ENCODE measurements around the gene PCDHGB5. TPM values are rescaled to one million over a fixed set of nuclear protein-coding genes. Genes with fewer than 3 reads are reported as not detected.
"Not testable (repeated sequence)": the region's sequence is repeated elsewhere in the genome, so short reads cannot be mapped to it uniquely, and the experiment has no call there.

The PCDHGB5 gene
- polyA plus RNA-seq, 3 donors = 8.6 to 11.5 (median 10.8) TPM

DNA sequence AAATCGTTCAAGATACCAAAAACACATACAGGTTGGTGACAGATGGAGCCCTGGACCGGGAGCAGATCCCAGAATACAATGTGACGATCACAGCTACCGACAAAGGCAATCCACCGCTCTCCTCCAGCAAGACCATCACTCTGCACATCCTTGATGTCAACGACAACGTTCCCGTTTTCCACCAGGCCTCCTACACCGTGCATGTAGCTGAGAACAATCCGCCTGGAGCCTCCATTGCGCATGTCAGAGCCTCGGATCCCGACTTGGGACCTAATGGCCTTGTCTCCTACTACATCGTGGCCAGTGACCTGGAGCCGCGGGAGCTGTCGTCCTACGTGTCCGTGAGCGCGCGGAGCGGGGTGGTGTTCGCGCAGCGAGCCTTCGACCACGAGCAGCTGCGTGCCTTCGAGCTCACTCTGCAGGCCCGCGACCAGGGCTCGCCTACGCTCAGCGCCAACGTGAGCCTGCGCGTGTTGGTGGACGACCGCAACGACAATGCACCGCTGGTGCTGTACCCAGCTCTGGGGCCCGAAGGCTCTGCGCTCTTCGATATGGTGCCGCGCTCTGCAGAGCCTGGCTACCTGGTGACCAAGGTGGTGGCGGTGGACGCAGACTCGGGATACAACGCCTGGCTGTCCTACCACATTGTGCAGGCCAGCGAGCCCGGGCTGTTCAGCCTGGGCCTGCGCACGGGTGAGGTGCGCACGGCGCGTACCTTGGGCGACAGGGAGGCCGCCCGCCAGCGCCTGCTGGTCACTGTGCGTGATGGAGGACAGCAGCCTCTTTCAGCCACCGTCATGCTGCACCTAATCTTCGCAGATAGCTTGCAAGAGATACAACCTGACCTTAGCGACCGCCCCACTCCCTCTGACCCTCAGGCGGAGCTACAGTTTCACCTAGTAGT is 25.9 kb upstream of the PCDHGB5 start:
- no peak for DNase-seq (ENCODE audit: extremely low read depth in 1 of 11, low read depth in 9 of 11, low spot score in 4 of 11)

GRCh38 chr5:141373673-141374317 is 24.0 kb upstream of the PCDHGB5 start, which contains the start of gene PCDHGA6:
PCDHGA6 (plus strand) TSS chr5:141373891; CDS start chr5:141374084, 193 bp downstream.
- no peak for DNase-seq (ENCODE audit: extremely low read depth in 1 of 11, low read depth in 9 of 11, low spot score in 4 of 11)

GRCh38 chr5:141374627-141375026 is 23.1 kb upstream of the PCDHGB5 start:
- no peak for DNase-seq (ENCODE audit: extremely low read depth in 1 of 11, low read depth in 9 of 11, low spot score in 4 of 11)

GRCh38 chr5:141375444-141376155 is 22.1 kb upstream of the PCDHGB5 start:
- not testable (repeated sequence) for DNase-seq (ENCODE audit: extremely low read depth in 1 of 11, low read depth in 9 of 11, low spot score in 4 of 11)

GRCh38 chr5:141382469-141383294 is 15.1 kb upstream of the PCDHGB5 start, which contains the start of gene PCDHGA7:
PCDHGA7 (plus strand) TSS chr5:141382742; CDS start chr5:141382900, 158 bp downstream.
- no peak for DNase-seq (ENCODE audit: extremely low read depth in 1 of 11, low read depth in 9 of 11, low spot score in 4 of 11)

DNA sequence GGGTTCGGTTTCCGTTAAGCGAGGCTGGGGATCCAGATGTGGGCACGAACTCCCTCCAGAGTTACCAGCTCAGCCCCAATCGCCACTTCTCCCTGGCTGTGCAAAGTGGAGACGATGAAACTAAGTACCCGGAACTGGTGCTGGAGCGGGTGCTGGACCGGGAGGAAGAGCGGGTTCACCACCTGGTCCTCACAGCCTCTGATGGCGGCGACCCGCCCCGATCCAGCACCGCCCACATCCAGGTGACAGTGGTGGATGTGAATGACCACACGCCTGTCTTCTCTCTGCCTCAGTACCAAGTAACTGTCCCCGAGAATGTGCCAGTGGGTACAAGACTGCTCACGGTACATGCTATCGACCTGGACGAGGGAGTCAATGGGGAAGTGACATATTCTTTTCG is 14.4 kb upstream of the PCDHGB5 start:
- no peak for DNase-seq (ENCODE audit: extremely low read depth in 1 of 11, low read depth in 9 of 11, low spot score in 4 of 11)

GRCh38 chr5:141384471-141385267 is 13.1 kb upstream of the PCDHGB5 start:
- DNase-seq (ENCODE audit: extremely low read depth in 1 of 11, low read depth in 9 of 11, low spot score in 4 of 11) = no peak

- not testable (repeated sequence) for DNase-seq (ENCODE audit: extremely low read depth in 1 of 11, low read depth in 9 of 11, low spot score in 4 of 11)
Measured at GRCh38 chr5:141387557-141388311, 10.0 kb upstream of the PCDHGB5 start, which contains the start of gene PCDHGB4. PCDHGB4 (plus strand) TSS chr5:141387698; CDS start chr5:141387885, 187 bp downstream.

DNA sequence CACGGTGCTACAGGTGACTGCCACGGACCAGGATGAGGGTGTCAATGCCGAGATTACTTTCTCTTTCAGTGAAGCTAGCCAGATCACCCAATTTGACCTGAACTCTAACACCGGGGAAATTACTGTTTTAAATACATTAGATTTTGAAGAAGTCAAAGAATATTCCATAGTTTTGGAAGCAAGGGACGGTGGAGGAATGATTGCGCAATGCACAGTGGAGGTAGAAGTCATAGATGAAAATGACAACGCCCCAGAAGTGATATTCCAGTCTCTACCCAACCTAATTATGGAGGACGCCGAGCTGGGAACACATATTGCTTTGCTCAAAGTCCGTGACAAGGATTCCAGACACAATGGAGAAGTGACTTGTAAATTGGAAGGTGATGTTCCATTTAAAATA is 9.1 kb upstream of the PCDHGB5 start:
- DNase-seq (ENCODE audit: extremely low read depth in 1 of 11, low read depth in 9 of 11, low spot score in 4 of 11) = no peak

- DNase-seq (ENCODE audit: extremely low read depth in 1 of 11, low read depth in 9 of 11, low spot score in 4 of 11) = no peak
Measured at GRCh38 chr5:141389153-141390042, 8.3 kb upstream of the PCDHGB5 start.

GRCh38 chr5:141392429-141393198 is 5.1 kb upstream of the PCDHGB5 start, which contains the start of gene PCDHGA8:
PCDHGA8 (plus strand) TSS chr5:141392633; CDS start chr5:141392814, 181 bp downstream.
- no peak for DNase-seq (ENCODE audit: extremely low read depth in 1 of 11, low read depth in 9 of 11, low spot score in 4 of 11)

GRCh38 chr5:141393267-141393666 is 4.5 kb upstream of the PCDHGB5 start:
- DNase-seq (ENCODE audit: extremely low read depth in 1 of 11, low read depth in 9 of 11, low spot score in 4 of 11) = no peak

- DNase-seq (ENCODE audit: extremely low read depth in 1 of 11, low read depth in 9 of 11, low spot score in 4 of 11) = not testable (repeated sequence)
Measured at GRCh38 chr5:141394401-141395187, 3.2 kb upstream of the PCDHGB5 start.

DNA sequence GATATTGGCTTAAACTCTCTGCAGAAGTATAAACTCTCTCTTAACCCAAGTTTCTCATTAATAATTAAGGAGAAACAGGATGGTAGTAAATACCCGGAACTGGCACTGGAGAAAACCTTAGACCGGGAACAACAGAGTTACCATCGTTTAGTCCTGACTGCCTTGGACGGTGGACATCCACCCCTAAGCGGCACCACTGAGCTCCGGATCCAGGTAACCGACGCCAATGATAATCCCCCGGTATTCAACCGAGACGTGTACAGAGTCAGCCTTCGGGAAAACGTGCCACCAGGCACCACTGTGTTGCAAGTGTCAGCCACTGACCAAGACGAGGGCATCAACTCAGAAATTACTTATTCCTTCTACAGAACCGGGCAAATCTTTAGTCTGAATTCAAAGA is 861 bp downstream of the PCDHGB5 start:
- no peak for DNase-seq (ENCODE audit: extremely low read depth in 1 of 11, low read depth in 9 of 11, low spot score in 4 of 11)

Data from renal cortex interstitium (tissue), 11 donors.